AG04450 (cell line): ENCODE data around the gene LUC7L. TPM values are rescaled to one million over a fixed set of nuclear protein-coding genes. Genes with fewer than 3 reads are reported as not detected.
"Not testable (repeated sequence)": the region's sequence is repeated elsewhere in the genome, so short reads cannot be mapped to it uniquely, and the experiment has no call there.

ENCODE experiments used
- CTCF ChIA-PET: fragments of 300-600, 350-600 bp; formaldehyde crosslinking; extraction: SDS; loops from one replicate; lab custom pipeline; 2022; ENCODE audit warnings: antibody characterized with exemption, inconsistent platforms; lab: Charles Lee
- POLR2A ChIA-PET: fragments of 350-600 bp; formaldehyde crosslinking; extraction: SDS; loops from one replicate; lab custom pipeline; 2021; ENCODE audit warnings: antibody characterized with exemption, inconsistent platforms; lab: Yijun Ruan, JAX
- DNase-seq: peaks from one replicate; pipeline ENCODE4 v3.0.0-alpha.2; 2011; ENCODE audit warnings: low read depth, low spot score
- H3K27ac ChIP-seq: one replicate; pipeline ENCODE4 v1.5.1; 2012; ENCODE audit warnings: low read depth, low read length, control low read depth
- H3K27me3 ChIP-seq: one replicate; pipeline ENCODE4 v1.6.0; 2012; ENCODE audit warnings: low read length; ENCODE audit not compliant: control insufficient read depth, insufficient read depth
- H3K4me3 ChIP-seq: 2 replicates; pipeline ENCODE4 v1.5.1; 2011; ENCODE audit warnings: mild to moderate bottlenecking, low read depth, low read length, control low read depth
- H3K9me3 ChIP-seq: 2 replicates; pipeline ENCODE4 v1.5.1; 2012; ENCODE audit warnings: low read length; ENCODE audit not compliant: control insufficient read depth, insufficient read depth
- polyA plus RNA-seq: library from polyadenylated mRNA; depleted of rRNA; stranded (reverse); fragments of >200 nt; gene quantifications from 2 replicates; pipeline ENCODE4 v1.2.3, GENCODE V29; 2011
- TF ChIP-seq, protein P1 (sequence below): IDR thresholded peaks from 2 replicates; pipeline ENCODE4 v1.5.1; 2011; ENCODE audit warnings: low read depth, low read length, control low read depth, inconsistent platforms

Gene LUC7L
- polyA plus RNA-seq, 1 experiment, result 47.2 TPM

- H3K4me3 ChIP-seq, result no peak overlapping the region
- ChIA-PET POLR2A (no interaction called here), CTCF (interaction anchor here (0.5 kb wide), 1 partner anchor 162 kb away, joined by 6 read pairs; no protein-coding TSS in a partner anchor)
- H3K9me3 ChIP-seq, result no peaks in the 10 kb centered on the region; the same call in 1 of the 2 replicates
- no peak overlapping the region for H3K27ac ChIP-seq
- H3K27me3 ChIP-seq, result peaks cover 9% of the 10 kb centered on the region
- DNase-seq, result no peak
- TF ChIP-seq, protein P1, sequence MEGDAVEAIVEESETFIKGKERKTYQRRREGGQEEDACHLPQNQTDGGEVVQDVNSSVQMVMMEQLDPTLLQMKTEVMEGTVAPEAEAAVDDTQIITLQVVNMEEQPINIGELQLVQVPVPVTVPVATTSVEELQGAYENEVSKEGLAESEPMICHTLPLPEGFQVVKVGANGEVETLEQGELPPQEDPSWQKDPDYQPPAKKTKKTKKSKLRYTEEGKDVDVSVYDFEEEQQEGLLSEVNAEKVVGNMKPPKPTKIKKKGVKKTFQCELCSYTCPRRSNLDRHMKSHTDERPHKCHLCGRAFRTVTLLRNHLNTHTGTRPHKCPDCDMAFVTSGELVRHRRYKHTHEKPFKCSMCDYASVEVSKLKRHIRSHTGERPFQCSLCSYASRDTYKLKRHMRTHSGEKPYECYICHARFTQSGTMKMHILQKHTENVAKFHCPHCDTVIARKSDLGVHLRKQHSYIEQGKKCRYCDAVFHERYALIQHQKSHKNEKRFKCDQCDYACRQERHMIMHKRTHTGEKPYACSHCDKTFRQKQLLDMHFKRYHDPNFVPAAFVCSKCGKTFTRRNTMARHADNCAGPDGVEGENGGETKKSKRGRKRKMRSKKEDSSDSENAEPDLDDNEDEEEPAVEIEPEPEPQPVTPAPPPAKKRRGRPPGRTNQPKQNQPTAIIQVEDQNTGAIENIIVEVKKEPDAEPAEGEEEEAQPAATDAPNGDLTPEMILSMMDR, result no peak
Measured at GRCh38 chr16:269061-269796, 40.0 kb upstream of the LUC7L start.

DNA sequence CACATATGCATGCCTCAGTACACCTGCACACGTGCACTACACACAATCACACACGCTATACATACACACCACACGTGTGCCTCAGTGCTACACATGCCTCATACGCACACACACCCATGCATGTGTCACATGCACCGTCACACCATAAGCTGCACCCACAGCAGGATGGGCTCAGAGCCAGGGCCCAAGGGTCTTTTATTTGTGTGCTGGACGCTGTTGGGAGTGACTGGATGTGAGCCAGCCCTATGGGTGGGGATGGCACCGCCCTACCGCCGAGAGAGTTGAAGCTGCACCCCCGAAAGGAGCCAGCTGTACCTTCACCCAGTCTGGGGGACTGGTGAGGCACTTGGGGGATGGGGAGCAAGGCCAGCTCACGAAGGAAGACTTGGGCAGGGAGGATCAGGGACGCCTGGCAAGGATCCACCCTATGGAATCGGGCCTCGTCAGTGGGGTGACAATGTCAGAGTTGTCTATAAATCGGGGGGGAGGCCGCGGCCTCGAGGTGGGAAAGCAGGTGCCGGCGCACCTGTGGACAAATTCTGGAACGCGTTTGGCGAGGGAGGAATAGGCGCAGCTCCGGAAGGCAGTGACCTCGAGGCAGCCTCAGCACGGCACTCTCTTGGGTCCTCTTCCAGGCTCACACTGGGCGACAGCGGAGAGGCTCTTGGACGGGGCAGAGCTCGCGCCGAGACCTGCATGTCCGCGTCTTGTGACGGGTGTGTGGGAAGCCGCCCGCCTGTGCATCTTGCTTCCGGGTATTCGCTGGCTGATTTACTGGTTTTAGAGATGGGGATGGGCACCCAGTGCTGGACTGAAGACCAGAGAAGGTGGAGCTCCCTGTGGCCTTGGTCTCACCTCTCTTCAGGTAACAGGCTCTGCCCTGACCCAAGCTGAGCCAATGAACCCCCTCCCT lies 39.1 kb upstream of the LUC7L start:
- Histone ChIP-seq H3K27me3 (peaks cover 6% of the 10 kb centered on the region), H3K4me3 (no peak overlapping the region), H3K9me3 (no peaks in the 10 kb centered on the region; the same call in 1 of the 2 replicates), H3K27ac (no peak overlapping the region)
- ChIA-PET CTCF (no interaction called here), POLR2A (interaction anchor here (0.5 kb wide), 1 partner anchor 34 kb away, joined by 5 read pairs; no protein-coding TSS in a partner anchor)
- TF ChIP-seq, protein P1, result no peak
- no peak for DNase-seq

GRCh38 chr16:267562-267961 lies 38.3 kb upstream of the LUC7L start:
- H3K27ac ChIP-seq, H3K27me3 ChIP-seq, POLR2A ChIA-PET, H3K9me3 ChIP-seq, H3K4me3 ChIP-seq, DNase-seq, CTCF ChIA-PET: not testable (repeated sequence)

DNA sequence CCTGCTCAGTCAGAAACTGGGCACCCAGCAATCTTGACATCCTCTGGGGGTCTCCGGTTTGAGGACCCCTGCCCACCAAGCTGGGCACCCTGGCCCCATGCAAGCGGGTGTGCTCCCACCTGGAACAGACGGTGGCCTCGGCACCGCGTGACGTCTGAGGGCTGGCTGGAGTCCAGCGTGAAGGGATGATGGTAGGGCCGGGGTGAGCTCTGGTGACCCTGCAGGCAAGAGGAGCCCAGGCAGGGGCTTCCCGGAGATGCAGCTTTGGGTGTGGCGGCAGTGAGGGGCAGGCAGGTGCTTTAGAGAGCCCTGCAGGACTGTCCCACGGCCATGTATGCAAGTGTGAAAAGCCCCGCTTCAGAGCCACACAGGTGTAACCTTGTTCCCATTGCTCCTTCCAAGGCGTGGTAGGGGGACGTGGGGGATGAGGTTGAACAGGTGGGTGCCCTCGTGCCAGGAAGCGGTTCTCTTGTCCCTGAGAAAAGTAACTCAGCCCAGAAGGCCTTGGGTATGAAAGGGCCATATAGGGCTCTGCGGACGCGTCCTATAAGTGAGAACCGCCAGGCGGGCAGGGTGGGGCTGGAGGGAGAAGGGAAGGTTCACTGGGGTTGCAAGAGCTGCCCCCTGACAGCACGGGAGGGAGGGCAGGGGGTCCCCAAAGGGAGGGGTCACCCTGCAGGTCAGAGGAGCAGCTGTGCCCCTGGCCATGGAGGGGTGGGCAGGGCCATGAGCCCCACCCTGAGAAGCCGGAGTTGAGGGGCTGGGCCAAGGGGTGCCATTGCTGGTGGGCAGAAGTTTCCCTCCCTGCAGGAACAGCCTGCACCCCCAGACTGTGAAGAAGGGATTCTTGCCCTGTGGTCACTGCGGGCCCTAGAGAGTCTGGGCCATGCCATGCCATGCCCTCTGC lies 37.3 kb upstream of the LUC7L start:
- DNase-seq, result no peak
- POLR2A ChIA-PET, result no interaction called here
- H3K9me3 ChIP-seq, result no peaks in the 10 kb centered on the region; the same call in 1 of the 2 replicates
- CTCF ChIA-PET, result no interaction called here
- H3K4me3 ChIP-seq, result no peak overlapping the region
- TF ChIP-seq, protein P1, result no peak
- no peak overlapping the region for H3K27ac ChIP-seq
- H3K27me3 ChIP-seq, result no peaks in the 10 kb centered on the region

DNA sequence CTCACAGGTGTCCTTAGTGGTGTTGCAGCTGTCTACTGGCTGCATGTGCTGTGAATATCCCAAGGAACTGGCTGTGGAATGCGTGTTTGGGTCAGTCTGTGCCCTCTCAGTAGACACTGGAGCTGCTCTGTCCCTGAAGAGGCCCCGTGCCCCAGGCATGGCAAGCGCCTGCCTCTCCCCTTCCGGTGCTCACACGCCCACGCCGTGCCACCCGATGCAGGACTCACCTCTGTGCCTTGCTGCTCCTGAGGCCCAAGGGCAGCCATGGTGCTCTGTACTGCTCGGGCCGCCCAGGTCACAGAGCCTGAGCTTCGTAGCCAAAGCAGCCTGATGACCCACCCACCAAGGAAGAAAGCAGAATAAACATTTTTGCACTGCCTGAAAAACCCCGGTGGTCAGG lies 36.5 kb upstream of the LUC7L start:
- no peak for DNase-seq
- ChIA-PET POLR2A (no interaction called here), CTCF (no interaction called here)
- Histone ChIP-seq H3K9me3 (no peaks in the 10 kb centered on the region; the same call in 1 of the 2 replicates), H3K27ac (no peak overlapping the region), H3K27me3 (no peaks in the 10 kb centered on the region), H3K4me3 (no peak overlapping the region)
- TF ChIP-seq, protein P1, result no peak
